ENCODE results near the gene CDH23. TPM values are rescaled to one million over a fixed set of nuclear protein-coding genes. Genes with fewer than 3 reads are reported as not detected.

The CDH23 gene
- total and polyA plus RNA-seq, 10 of the 15 experiments (the other 5 are each of a cell fraction or from before 2014, with no cell fraction given): 0.09 to 0.40 (median 0.15) TPM; not detected in 1

GRCh38 chr10:71710519-71710918 is 313.8 kb downstream of the CDH23 start (continued):
- TF ChIP-seq, protein P1, sequence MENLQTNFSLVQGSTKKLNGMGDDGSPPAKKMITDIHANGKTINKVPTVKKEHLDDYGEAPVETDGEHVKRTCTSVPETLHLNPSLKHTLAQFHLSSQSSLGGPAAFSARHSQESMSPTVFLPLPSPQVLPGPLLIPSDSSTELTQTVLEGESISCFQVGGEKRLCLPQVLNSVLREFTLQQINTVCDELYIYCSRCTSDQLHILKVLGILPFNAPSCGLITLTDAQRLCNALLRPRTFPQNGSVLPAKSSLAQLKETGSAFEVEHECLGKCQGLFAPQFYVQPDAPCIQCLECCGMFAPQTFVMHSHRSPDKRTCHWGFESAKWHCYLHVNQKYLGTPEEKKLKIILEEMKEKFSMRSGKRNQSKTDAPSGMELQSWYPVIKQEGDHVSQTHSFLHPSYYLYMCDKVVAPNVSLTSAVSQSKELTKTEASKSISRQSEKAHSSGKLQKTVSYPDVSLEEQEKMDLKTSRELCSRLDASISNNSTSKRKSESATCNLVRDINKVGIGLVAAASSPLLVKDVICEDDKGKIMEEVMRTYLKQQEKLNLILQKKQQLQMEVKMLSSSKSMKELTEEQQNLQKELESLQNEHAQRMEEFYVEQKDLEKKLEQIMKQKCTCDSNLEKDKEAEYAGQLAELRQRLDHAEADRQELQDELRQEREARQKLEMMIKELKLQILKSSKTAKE (IDR thresholded peaks at IDR 0.05; ENCODE audit: low read depth, poor library complexity, severe bottlenecking): no peak

DNA sequence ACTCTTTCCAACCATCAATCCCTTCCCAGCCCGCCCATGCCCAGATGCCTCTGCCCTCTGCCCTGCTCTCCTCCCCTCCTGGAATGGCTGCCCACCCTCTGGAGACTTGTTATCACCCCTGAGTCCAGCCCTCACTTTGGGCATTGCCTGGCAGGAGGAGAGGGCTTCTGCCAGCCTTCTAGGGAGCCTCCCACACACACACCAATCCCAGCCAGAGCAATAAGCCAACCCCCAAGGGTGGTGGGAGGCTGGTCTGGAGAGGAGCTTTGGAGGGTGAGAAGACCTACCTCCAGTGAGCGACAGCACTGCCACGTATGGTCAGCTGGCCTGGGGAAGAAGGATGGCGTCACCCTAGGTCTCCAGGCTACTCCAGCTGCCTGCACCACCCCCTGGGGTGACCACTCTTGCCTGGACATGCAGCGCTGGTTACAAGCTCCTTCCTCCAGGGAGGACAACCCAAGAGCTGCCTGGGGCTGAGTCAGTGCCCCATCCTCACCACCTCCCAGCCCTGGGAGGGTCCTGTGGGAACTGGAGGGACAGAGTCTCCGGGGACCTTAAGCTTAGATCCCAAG is 314.4 kb downstream of the CDH23 start:
- no peak overlapping the region for H3K9ac ChIP-seq (ENCODE audit: control insufficient read depth, insufficient read depth, low read length)
- in situ Hi-C loops (cut with MboI) (no loop called here), intact Hi-C loops (cut with micrococcal nuclease; ENCODE audit: unreplicated experiment) (no loop called here)
- no peaks in the 10 kb centered on the region for H3K27me3 ChIP-seq (replicated peaks in 1 of 2; ENCODE audit: control insufficient read depth in 2 of 2, insufficient read depth in 2 of 2, low read length in 1 of 2)
- H4K20me1 ChIP-seq (ENCODE audit: control insufficient read depth, insufficient read depth): no peaks in the 10 kb centered on the region
- H3K27ac ChIP-seq (ENCODE audit: control insufficient read depth, insufficient read depth): no peak overlapping the region
- FAIRE-seq: no peak
- 74% methylated on average over 6 of the region's 6 CpGs for WGBS (ENCODE audit: insufficient coverage, insufficient replicate concordance, low lambda C conversion rate, missing lambda C conversion rate)
- no peaks in the 10 kb centered on the region for H3K9me3 ChIP-seq (replicated peaks; ENCODE audit: control insufficient read depth, insufficient read depth, low read length)
- H3K4me3 ChIP-seq: no peak overlapping the region
- no peak overlapping the region for H2AFZ ChIP-seq (ENCODE audit: control insufficient read depth, low read depth, low read length)
- ChIA-PET CTCF (interaction anchor here (0.6 to 5.3 kb wide), 10 partner anchors 11 to 185 kb away, joined by 3 to 25 read pairs (median 3); no protein-coding TSS in a partner anchor), RAD21 (ENCODE audit: unreplicated experiment) (interaction anchor here (0.7 to 1.3 kb wide), 4 partner anchors 24 to 396 kb away, joined by 3 to 6 read pairs (median 3); no protein-coding TSS in a partner anchor), SMC1A (ENCODE audit: uncharacterized antibody, unreplicated experiment) (interaction anchor here (0.9 to 2.2 kb wide), 3 partner anchors 13 to 46 kb away, joined by 3 to 9 read pairs (median 4); no protein-coding TSS in a partner anchor), POLR2A (no interaction called here)
- ATAC-seq: no peak
- no peak overlapping the region for H3K4me2 ChIP-seq (ENCODE audit: control insufficient read depth, insufficient read depth)
- H3K4me1 ChIP-seq (ENCODE audit: control insufficient read depth, insufficient read depth, low read length): peaks cover 26% of the 10 kb centered on the region
- DNase-seq (ENCODE audit: low read depth, low spot score): no peak
- no peaks in the 10 kb centered on the region for H3K36me3 ChIP-seq (ENCODE audit: control insufficient read depth in 2 of 2, insufficient read depth in 2 of 2, low read length in 1 of 2)
- no TSS peak for BruUV-seq (replicated peaks)
- H3K79me2 ChIP-seq (ENCODE audit: control insufficient read depth, insufficient read depth, low read length): no peaks in the 10 kb centered on the region
- TF ChIP-seq ZNF687 (IDR thresholded peaks at IDR 0.05) (no peak), MYB (IDR thresholded peaks at IDR 0.05; ENCODE audit: borderline replicate concordance, low read depth, low read length) (no peak), KDM1A (IDR thresholded peaks at IDR 0.05; ENCODE audit: borderline replicate concordance) (no peak), ETV6 (conservative IDR thresholded peaks at IDR 0.05 in 1 of 2, IDR thresholded peaks at IDR 0.05 in 1 of 2; ENCODE audit: borderline replicate concordance in 1 of 2, low read depth in 1 of 2) (no peak), TARDBP (IDR thresholded peaks at IDR 0.05; ENCODE audit: borderline replicate concordance) (no peak), ZZZ3 (IDR thresholded peaks at IDR 0.05; ENCODE audit: control insufficient read depth, insufficient read length, low read depth) (no peak), ZNF207 (IDR thresholded peaks at IDR 0.05; ENCODE audit: borderline replicate concordance) (no peak), ZSCAN29 (IDR thresholded peaks at IDR 0.05) (no peak), HDAC2 (IDR thresholded peaks at IDR 0.05) (no peak), BHLHE40 (IDR thresholded peaks at IDR 0.05; ENCODE audit: borderline replicate concordance in 1 of 2, low read depth in 2 of 2, low read length in 1 of 2) (no peak), RFX5 (IDR thresholded peaks at IDR 0.05; ENCODE audit: low read depth, low read length) (no peak)
- TF ChIP-seq, protein P2, sequence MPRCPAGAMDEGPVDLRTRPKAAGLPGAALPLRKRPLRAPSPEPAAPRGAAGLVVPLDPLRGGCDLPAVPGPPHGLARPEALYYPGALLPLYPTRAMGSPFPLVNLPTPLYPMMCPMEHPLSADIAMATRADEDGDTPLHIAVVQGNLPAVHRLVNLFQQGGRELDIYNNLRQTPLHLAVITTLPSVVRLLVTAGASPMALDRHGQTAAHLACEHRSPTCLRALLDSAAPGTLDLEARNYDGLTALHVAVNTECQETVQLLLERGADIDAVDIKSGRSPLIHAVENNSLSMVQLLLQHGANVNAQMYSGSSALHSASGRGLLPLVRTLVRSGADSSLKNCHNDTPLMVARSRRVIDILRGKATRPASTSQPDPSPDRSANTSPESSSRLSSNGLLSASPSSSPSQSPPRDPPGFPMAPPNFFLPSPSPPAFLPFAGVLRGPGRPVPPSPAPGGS (IDR thresholded peaks at IDR 0.05; ENCODE audit: borderline replicate concordance, insufficient read depth, low read depth, low read length, poor library complexity, severe bottlenecking): no peak

Measured in GM12878 (cell line).